Measurements from ENCODE around the gene ZNF394.

Gene ZNF394

DNA sequence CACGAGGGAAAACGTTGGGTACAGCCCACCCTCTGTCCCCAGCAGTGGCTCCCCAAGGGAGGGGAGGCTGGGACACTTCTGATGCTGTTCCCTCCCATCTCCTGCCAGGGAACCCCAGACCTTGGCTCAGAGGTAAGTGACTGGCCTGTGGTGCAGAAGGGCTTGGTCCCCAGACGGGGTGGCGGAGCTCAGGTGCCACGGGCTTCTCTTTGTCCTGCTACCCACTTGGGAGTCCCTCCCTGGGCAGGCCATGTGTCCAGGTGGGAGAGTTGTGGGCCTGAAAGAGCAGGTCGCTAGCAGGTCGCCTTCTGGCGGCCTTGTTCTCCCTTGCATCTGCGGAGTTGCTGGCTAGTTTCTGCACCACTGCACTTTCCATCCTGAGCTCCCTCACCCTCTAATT is 44.2 kb downstream of the ZNF394 start:
- TF ChIP-seq, protein P1, sequence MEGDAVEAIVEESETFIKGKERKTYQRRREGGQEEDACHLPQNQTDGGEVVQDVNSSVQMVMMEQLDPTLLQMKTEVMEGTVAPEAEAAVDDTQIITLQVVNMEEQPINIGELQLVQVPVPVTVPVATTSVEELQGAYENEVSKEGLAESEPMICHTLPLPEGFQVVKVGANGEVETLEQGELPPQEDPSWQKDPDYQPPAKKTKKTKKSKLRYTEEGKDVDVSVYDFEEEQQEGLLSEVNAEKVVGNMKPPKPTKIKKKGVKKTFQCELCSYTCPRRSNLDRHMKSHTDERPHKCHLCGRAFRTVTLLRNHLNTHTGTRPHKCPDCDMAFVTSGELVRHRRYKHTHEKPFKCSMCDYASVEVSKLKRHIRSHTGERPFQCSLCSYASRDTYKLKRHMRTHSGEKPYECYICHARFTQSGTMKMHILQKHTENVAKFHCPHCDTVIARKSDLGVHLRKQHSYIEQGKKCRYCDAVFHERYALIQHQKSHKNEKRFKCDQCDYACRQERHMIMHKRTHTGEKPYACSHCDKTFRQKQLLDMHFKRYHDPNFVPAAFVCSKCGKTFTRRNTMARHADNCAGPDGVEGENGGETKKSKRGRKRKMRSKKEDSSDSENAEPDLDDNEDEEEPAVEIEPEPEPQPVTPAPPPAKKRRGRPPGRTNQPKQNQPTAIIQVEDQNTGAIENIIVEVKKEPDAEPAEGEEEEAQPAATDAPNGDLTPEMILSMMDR (IDR thresholded peaks at IDR 0.05; ENCODE audit: extremely low read depth, insufficient read depth, missing control alignments): no peak
- DNase-seq (ENCODE audit: low spot score): no peak
- in situ Hi-C loops (cut with MboI; ENCODE audit: low pct_unique_long_range_greater_than_20kb, low sequenced_read_pairs, unreplicated experiment): no loop called here

DNA sequence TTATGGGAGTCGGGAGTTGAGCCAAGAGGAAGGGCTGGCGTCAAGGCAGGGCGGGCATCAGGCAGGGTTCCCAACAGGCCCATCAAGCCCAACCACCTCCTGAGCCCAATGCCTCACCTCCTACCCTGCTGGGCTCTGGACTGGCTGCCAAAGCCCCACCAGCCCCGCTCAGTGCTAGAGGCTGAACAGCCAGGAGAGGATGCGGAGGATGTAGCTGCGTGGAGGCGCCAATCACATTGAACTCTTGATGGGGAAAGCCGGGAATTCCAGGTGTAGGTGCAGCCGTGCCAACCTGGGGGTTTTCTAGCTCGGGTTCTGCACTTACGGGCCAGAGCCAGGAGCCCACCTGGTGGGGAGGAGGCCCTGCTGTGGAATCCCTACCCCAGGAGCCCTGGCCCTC is 47.0 kb downstream of the ZNF394 start:
- DNase-seq (ENCODE audit: low spot score): no peak
- TF ChIP-seq, protein P1 (IDR thresholded peaks at IDR 0.05; ENCODE audit: extremely low read depth, insufficient read depth, missing control alignments): no peak
- in situ Hi-C loops (cut with MboI; ENCODE audit: low pct_unique_long_range_greater_than_20kb, low sequenced_read_pairs, unreplicated experiment): no loop called here

DNA sequence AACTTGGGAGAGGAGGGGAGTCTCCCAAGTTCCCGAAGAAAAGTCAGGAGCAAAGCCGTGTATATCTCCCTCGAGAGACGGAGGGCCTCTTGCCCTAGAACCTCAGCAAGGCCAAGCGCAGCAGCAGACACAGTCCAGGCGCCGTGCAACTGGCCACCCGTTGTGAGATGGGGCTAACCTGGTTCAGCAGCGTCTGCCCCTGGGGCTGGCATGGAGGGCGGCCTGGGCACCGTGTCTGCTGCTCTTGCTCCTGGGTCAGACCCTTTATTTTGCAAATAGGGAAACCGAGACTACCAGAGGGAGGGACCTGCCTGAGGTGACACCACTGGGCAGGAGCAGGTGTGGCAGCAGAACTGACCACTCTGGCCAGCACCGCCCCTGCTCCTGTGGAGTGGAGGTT is 47.5 kb downstream of the ZNF394 start:
- TF ChIP-seq, protein P1 (IDR thresholded peaks at IDR 0.05; ENCODE audit: extremely low read depth, insufficient read depth, missing control alignments): no peak
- DNase-seq (ENCODE audit: low spot score): no peak
- in situ Hi-C loops (cut with MboI; ENCODE audit: low pct_unique_long_range_greater_than_20kb, low sequenced_read_pairs, unreplicated experiment): no loop called here

DNA sequence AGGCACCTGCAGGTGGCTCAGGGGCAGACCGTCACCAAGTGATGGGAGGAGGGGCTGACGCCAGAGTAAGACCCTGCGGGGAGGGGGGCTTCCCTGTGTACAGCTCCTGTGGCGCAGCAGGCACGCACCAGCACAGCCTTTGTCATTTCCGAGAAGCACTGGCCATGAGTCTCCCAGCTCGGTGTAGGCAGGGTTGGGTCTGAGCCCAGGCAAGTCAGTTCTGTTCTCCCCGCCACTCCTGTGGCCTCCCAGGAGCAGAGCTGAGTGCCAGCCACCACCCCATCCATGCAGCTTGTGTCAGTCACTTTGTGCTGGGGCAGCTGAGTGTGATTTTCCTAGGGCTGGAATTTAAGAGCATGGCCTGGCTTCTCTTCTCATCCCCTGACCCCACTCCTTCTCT is 48.1 kb downstream of the ZNF394 start:
- in situ Hi-C loops (cut with MboI; ENCODE audit: low pct_unique_long_range_greater_than_20kb, low sequenced_read_pairs, unreplicated experiment): no loop called here
- TF ChIP-seq, protein P1 (IDR thresholded peaks at IDR 0.05; ENCODE audit: extremely low read depth, insufficient read depth, missing control alignments): no peak
- DNase-seq (ENCODE audit: low spot score): no peak

DNA sequence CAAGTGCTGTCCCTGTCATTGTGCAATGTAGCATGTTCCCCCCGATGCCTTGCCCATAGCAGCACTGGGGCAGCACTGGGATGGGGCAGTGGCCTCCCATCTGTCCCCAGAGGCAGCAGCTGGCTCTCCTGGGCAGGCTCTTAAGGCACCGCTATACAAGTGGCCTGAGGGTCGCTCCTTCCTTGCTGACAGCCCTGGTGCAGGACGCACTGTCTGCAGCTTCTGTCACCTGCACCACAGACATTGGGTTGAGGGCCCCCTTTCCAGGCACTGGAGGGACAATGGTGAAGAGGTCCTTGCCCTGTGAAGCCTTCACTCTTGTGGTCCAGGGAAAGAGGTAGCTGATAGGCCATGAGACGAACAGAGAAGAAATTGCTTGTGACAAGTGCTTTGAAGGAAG is 50.8 kb downstream of the ZNF394 start:
- in situ Hi-C loops (cut with MboI; ENCODE audit: low pct_unique_long_range_greater_than_20kb, low sequenced_read_pairs, unreplicated experiment): no loop called here
- TF ChIP-seq, protein P1 (IDR thresholded peaks at IDR 0.05; ENCODE audit: extremely low read depth, insufficient read depth, missing control alignments): no peak
- no peak for DNase-seq (ENCODE audit: low spot score)

DNA sequence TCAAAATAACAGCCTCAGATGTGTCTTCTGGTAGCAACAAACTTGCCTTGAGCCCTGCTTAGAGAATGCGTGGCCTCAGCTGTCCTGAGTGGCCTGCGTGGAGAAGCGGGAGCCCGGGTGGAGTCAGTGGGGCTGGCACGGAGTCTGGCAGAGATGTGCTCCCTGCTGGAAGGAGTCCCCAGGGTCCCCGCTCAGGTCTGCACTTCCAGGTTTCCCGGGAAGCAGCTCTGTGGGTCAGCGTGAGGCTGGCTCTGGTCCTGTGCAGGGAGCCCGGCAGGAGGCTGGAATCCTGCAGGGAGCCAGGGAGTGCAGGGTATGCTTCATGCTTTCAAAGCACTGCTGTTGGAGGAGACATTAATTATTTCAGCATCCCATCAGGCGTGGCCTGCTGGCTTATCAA is 51.2 kb downstream of the ZNF394 start:
- in situ Hi-C loops (cut with MboI; ENCODE audit: low pct_unique_long_range_greater_than_20kb, low sequenced_read_pairs, unreplicated experiment): no loop called here
- TF ChIP-seq, protein P1 (IDR thresholded peaks at IDR 0.05; ENCODE audit: extremely low read depth, insufficient read depth, missing control alignments): no peak
- DNase-seq (ENCODE audit: low spot score): no peak

DNA sequence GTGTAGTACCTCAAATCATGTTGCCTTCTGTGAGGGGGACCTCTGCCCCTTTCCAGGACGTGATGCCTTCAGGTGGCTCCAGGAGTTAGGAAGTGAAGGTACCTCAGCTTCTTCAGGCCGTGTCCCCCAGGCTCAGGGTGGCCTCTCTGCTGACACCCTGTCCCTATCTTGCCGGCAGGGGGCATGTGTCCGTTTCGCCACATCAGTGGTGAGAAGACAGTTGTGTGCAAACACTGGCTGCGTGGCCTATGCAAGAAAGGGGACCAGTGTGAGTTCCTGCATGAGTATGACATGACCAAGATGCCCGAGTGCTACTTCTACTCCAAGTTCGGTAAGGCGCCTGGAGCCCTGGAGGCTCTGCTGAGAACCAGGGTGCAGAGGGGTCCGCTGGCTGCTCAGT is 52.1 kb downstream of the ZNF394 start:
- TF ChIP-seq, protein P1 (IDR thresholded peaks at IDR 0.05; ENCODE audit: extremely low read depth, insufficient read depth, missing control alignments): no peak
- in situ Hi-C loops (cut with MboI; ENCODE audit: low pct_unique_long_range_greater_than_20kb, low sequenced_read_pairs, unreplicated experiment): no loop called here
- no peak for DNase-seq (ENCODE audit: low spot score)

All from GM13977 (cell line).